GM12801 (cell line): ENCODE measurements around the gene AGBL3.

Experiments used
- CTCF ChIP-seq: IDR thresholded peaks from one replicate; pipeline ENCODE4 v1.5.1; 2011; ENCODE audit warnings: control low read depth; ENCODE audit not compliant: insufficient read length; ENCODE audit errors: extremely low read depth

AGBL3 gene

GRCh38 chr7:135152442-135152841 is 166.1 kb downstream of the AGBL3 start:
- no peak for TF ChIP-seq CTCF

- TF ChIP-seq CTCF = no peak
Measured at GRCh38 chr7:135154734-135155133, 168.4 kb downstream of the AGBL3 start.

GRCh38 chr7:135156290-135156689 is 170.0 kb downstream of the AGBL3 start:
- no peak for TF ChIP-seq CTCF

- no peak for TF ChIP-seq CTCF
Measured at GRCh38 chr7:135158141-135158655, 171.9 kb downstream of the AGBL3 start.

- TF ChIP-seq CTCF = no peak
Measured at GRCh38 chr7:135158874-135159273, 172.6 kb downstream of the AGBL3 start.

- TF ChIP-seq CTCF = no peak
Measured at GRCh38 chr7:135159359-135160085, 173.2 kb downstream of the AGBL3 start.

- TF ChIP-seq CTCF = no peak
Measured at GRCh38 chr7:135160098-135160857, 174.0 kb downstream of the AGBL3 start.
